ENCODE data around the gene ASIC2.

GRCh38 chr17:32976131-32976530 lies 317.0 kb downstream of the ASIC2 start:
- TF ChIP-seq CTCF (IDR thresholded peaks at IDR 0.05; ENCODE audit: low read length), result no peak
- no peak for TF ChIP-seq EZH2 (IDR thresholded peaks at IDR 0.05; ENCODE audit: borderline replicate concordance, low read length)

Measured in OCI-LY1 (cell line).